ENCODE results near the gene COQ7. TPM values are rescaled to one million over a fixed set of nuclear protein-coding genes. Genes with fewer than 3 reads are reported as not detected.

COQ7 gene
- total RNA-seq, 3 donors from 2014 or later, result 13.8 to 20.2 (median 16.4) TPM

GRCh38 chr16:19031738-19032137 lies 35.7 kb upstream of the COQ7 start:
- H3K27me3 ChIP-seq, result no peaks in the 10 kb centered on the region
- no peak for DNase-seq (ENCODE audit: low spot score in 2 of 2)
- no peak overlapping the region for H3K4me3 ChIP-seq
- H3K36me3 ChIP-seq, result no peaks in the 10 kb centered on the region
- intact Hi-C loops (cut with DNase I; ENCODE audit: low total_unique reads), result no loop called here
- no peaks in the 10 kb centered on the region for H3K4me1 ChIP-seq
- peaks cover 0 to 4% of the 10 kb centered on the region in 2 donors for H3K9me3 ChIP-seq
- no peak overlapping the region for H3K27ac ChIP-seq
- TF ChIP-seq POLR2AphosphoS5 (IDR thresholded peaks at IDR 0.05), result no peak
- TF ChIP-seq CTCF (IDR thresholded peaks at IDR 0.05), result no peak
- TF ChIP-seq POLR2A (IDR thresholded peaks at IDR 0.05), result no peak

GRCh38 chr16:19033761-19034160 lies 33.7 kb upstream of the COQ7 start:
- no peaks in the 10 kb centered on the region for H3K36me3 ChIP-seq
- H3K27me3 ChIP-seq, result no peaks in the 10 kb centered on the region
- H3K4me1 ChIP-seq, result no peaks in the 10 kb centered on the region
- no peak for DNase-seq (ENCODE audit: low spot score in 2 of 2)
- no peak overlapping the region for H3K27ac ChIP-seq
- intact Hi-C loops (cut with DNase I; ENCODE audit: low total_unique reads), result no loop called here
- no peak overlapping the region for H3K4me3 ChIP-seq
- peaks cover 0 to 4% of the 10 kb centered on the region in 2 donors for H3K9me3 ChIP-seq
- TF ChIP-seq POLR2A (IDR thresholded peaks at IDR 0.05) (no peak), CTCF (IDR thresholded peaks at IDR 0.05) (no peak), POLR2AphosphoS5 (IDR thresholded peaks at IDR 0.05) (no peak)

- Histone ChIP-seq H3K4me1 (no peaks in the 10 kb centered on the region), H3K9me3 (peaks cover 0 to 4% of the 10 kb centered on the region in 2 donors), H3K27me3 (no peaks in the 10 kb centered on the region), H3K27ac (no peak overlapping the region), H3K4me3 (no peak overlapping the region), H3K36me3 (no peaks in the 10 kb centered on the region)
- no peak for TF ChIP-seq POLR2AphosphoS5 (IDR thresholded peaks at IDR 0.05)
- TF ChIP-seq CTCF (IDR thresholded peaks at IDR 0.05), result no peak
- TF ChIP-seq POLR2A (IDR thresholded peaks at IDR 0.05), result no peak
- intact Hi-C loops (cut with DNase I; ENCODE audit: low total_unique reads), result no loop called here
- no peak for DNase-seq (ENCODE audit: low spot score in 2 of 2)
These were observed 27.0 kb upstream of the COQ7 start for GRCh38 chr16:19040400-19040799.

GRCh38 chr16:19044769-19045168 lies 22.6 kb upstream of the COQ7 start:
- no peak overlapping the region for H3K27ac ChIP-seq
- intact Hi-C loops (cut with DNase I; ENCODE audit: low total_unique reads), result no loop called here
- no peaks in the 10 kb centered on the region for H3K27me3 ChIP-seq
- TF ChIP-seq POLR2A (IDR thresholded peaks at IDR 0.05) (no peak), CTCF (IDR thresholded peaks at IDR 0.05) (no peak), POLR2AphosphoS5 (IDR thresholded peaks at IDR 0.05) (no peak)
- no peaks in the 10 kb centered on the region for H3K36me3 ChIP-seq
- no peaks in the 10 kb centered on the region for H3K4me1 ChIP-seq
- H3K9me3 ChIP-seq, result no peaks in the 10 kb centered on the region
- H3K4me3 ChIP-seq, result no peak overlapping the region
- DNase-seq (ENCODE audit: low spot score in 2 of 2), result no peak

GRCh38 chr16:19046062-19046461 lies 21.4 kb upstream of the COQ7 start:
- no peaks in the 10 kb centered on the region for H3K4me1 ChIP-seq
- H3K27ac ChIP-seq, result no peak overlapping the region
- TF ChIP-seq POLR2AphosphoS5 (IDR thresholded peaks at IDR 0.05), result no peak
- no peak for TF ChIP-seq CTCF (IDR thresholded peaks at IDR 0.05)
- no peak for TF ChIP-seq POLR2A (IDR thresholded peaks at IDR 0.05)
- no peaks in the 10 kb centered on the region for H3K27me3 ChIP-seq
- intact Hi-C loops (cut with DNase I; ENCODE audit: low total_unique reads), result no loop called here
- H3K9me3 ChIP-seq, result no peaks in the 10 kb centered on the region
- no peak for DNase-seq (ENCODE audit: low spot score in 2 of 2)
- H3K4me3 ChIP-seq, result no peak overlapping the region
- H3K36me3 ChIP-seq, result no peaks in the 10 kb centered on the region

Measured in breast epithelium (tissue), 4 donors.